C4-2B (cell line): ENCODE results near the gene TMSB15A.
"Not testable (repeated sequence)": the region's sequence is repeated elsewhere in the genome, so short reads cannot be mapped to it uniquely, and the experiment has no call there.

ENCODE experiments used
- CTCF ChIP-seq: fragments of 450-650 bp; conservative IDR thresholded peaks from 2 replicates; pipeline ENCODE4 v1.5.1; 2017; ENCODE audit warnings: mild to moderate bottlenecking
- ZFX ChIP-seq: fragments of 450-650 bp; IDR thresholded peaks from 2 replicates; pipeline ENCODE4 v1.6.1; 2017

- TF ChIP-seq CTCF, ZFX: not testable (repeated sequence)
These were observed 37.8 kb downstream of the TMSB15A start for GRCh38 chrX:102478765-102479164.
